RKO (cell line): Measurements from ENCODE around the gene LONP1.
A peak's percentile ranks its signal among the peaks of the same experiment; 100 is the strongest.

ENCODE experiments used
- DNase-seq: peaks from one replicate; pipeline ENCODE4 v3.0.0-alpha.2; 2016; ENCODE audit warnings: low spot score

Gene LONP1

DNA sequence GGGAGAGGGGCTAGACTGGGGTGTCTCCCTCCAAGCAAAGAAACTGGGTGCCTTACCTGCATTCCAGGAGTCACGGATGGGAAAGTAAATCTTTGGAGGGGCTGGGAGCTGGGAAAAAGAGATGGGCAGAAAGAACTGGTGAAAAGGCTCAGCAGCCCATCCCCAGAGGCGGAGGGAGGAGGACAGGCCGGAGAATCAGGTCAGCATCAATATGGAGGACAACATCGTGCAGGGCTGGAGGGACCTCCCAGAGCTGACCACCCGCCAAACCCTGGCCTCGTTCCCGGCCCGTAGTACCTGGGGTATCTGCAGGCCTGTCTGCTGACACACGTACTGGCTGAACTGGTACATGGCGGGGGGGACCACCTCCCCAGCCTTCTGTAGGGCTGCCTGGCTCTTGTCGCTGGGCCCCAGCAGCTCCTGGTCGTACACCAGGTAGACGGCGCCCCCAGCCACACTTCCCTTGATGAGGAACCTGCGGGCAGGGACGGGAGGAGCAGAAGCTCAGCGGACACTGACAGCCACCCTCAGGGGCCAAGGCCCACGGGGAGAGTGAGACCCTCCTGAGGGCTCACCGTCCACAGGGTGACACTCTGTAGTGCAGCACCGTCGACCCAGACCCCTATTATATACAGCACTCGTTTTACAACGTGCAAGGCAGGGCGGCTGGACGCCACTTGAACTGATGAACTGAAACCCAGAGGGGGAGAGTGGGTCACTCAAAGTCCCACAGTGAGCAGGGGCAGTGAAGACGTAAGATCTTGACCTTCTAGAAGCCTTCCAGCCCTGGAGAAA, 40.5 kb downstream of the LONP1 start:
- DNase-seq, result no peak

DNA sequence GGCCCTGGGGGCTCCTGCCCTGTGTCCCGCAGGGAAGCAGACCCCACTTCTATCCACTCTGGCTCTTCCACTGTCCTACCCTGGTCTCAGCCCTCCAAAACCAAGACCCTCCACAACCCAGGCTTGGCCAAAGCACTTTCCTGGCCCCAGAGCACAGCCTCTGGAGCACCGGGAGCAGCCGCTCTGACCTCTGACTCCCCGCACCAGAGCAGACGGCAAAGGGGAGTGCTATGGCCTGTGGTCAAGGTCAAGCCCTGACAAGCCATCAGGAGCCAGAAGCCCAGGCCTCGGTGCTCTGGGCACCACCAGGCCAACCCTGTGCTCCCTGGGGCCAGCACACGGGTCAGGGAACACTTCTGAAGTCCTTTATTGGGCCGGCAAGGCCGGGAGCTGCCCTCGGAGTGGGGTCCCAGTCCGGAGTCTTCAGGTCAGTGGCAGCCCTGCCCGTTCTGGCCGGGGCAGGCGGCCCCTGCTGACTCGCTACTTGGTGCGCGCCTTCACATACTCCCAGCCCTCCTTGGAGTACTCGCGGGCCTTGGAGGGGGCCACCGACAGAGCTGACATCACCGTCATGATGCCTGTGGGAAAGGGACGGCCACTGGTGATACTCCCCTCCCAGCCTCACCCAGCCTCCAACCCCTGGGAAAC, 41.8 kb downstream of the LONP1 start:
- DNase-seq, result no peak

DNA sequence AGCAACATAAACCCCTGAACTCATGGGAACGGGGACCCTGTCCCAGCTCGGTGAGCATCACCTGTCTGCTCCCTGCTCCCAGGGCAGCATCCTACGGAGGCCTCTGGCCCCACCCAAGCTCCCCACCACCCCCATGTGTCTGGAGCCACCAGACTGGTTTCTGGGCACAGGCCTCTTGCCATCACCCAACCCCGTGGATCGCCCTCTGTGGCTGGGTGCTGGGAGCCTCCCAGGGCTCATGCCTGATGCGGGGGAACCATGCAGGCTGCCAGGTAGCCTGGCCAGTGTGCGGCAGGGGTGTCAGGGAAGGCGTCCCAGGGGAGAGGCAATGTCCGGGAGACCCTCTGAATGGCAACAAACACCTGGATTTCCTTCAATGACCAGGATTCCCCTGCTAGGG, 42.4 kb downstream of the LONP1 start:
- no peak for DNase-seq

DNA sequence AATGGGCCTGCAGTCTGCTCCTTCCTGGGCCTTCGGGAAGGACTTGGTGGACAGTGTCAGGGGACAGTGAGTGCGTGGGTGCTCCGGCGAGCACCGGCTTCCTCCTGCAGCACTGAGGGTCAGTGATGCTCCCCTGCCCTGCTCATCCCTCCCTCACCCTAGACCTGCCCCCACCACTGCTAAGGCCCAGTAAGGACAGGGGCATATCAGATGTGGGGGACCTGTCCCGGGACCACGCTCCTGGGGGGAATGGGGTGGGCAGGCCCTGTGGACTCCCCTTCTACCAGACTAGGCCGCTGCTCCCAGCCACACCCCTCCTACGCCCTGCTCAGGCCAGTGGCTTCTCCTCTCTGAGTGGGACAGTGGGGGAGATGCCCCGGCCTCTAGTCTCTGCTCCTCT, 42.8 kb downstream of the LONP1 start:
- no peak for DNase-seq

DNA sequence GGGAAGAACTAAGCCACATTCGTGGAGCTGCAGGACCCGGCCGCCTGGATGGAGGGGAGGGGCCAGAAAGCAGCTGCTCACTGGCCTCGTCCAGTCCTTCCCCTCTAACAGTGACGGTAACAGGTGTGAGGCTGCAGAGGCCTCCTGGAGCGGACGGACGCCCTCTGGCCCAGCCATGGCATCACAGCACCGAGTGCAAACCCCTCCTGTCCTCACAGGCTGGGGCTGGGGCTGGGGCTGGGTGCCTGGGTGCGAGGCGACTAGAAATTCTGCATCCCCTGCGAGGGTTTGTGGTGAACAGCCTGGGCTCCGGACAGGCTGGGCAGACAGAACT, 43.2 kb downstream of the LONP1 start:
- no peak for DNase-seq

DNA sequence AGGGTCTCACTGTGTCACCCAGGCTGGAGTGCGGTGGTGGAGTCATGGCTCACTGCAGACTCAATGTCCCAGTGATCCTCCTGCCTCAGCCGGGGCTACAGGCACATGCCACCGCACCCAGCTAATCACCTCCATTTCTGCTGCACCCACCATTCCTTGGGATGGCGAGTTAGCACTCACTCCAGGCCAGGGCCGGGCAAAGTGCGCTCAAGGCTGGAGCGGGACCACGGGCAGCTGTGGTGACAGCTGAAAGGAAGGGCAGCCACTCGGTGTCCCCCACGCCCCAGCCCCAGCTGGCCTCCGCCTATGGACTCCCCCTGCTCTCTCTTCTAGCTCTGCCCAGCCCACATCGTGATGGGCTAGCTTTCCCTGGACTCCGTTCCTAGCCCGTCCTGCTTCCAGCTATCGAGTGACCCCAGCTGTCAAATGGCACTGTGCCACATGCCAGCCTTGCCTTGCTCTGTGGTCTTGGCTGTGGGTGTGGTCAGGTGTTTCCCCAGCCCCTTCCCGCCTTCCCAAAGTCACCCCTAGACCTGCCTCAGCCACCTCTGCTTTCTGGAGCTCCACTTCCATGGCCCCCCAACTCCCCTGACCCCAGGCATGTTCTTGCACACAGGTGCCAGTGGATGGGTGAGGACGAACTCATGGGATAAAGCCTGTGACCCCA, 43.7 kb downstream of the LONP1 start:
- DNase-seq, result no peak

DNA sequence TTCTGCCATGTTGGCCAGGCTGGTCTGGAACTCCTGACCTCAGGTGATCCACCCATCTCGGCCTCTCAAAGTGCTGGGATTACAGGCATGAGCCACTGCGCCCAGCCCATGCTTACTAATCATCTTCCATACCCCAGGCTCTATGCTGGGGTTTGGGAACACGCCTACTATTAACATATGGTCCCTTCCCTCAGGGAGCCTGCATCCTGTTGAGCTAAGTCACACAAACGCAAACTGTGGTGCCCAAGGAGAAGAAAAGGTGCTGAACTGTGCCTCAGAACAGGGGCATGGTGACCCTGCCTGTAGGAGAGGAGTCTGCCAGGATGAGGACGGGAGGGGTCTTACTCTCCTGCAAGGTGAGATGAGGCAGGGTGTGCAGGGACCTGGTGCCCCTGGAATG, 45.2 kb downstream of the LONP1 start:
- DNase-seq, result no peak

DNA sequence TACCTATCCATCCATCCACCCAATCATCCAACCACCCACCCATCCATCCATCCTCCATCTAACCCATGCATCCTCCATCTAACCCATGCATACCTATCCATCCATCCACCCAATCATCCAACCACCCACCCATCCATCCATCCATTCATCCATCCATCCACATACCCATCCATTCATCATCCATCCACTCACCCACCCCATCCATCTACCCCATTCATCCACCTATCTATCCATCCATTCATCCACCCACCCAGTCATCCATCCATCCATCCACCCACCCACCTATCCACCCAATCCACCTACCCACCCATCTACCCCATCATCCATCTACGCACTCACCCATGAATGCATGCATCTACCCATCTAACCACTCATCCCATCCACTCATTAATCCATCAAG, 46.2 kb downstream of the LONP1 start:
- DNase-seq, result no peak

DNA sequence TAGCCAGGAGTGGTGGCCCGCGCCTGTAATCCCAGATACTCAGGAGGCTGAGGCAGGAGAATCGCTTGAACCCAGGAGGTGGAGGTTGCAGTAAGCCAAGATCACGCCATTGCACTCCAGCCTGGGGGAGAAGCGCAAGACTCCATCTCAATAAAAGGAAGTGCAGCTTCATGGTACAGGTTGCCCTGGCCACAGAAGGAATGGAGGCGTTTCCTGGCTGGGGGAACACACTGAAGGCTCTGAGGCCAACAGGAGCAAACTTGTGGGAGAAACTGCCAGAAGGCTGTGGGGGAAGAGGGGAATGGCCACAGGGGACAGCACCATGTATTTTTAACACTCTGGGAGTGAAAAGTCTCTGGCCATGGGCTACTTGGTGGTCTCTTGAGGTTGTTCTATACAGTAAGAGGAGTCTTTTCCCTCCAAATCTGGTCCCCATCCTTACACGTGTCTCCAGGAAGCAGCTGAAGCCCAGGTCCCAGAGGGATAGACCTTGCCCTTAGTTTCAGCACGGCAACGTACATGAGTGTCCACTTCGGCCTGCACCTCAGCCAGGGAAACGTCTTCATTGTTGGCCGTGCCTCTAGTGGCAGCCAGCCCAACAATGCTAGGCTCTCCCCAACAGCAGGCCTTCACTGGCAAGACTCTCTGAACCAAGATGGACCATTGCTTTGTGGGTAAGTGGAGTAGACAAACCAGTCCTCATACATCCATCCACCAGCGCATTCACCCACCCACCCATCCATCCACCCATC, 47.1 kb downstream of the LONP1 start:
- DNase-seq, result no peak

DNA sequence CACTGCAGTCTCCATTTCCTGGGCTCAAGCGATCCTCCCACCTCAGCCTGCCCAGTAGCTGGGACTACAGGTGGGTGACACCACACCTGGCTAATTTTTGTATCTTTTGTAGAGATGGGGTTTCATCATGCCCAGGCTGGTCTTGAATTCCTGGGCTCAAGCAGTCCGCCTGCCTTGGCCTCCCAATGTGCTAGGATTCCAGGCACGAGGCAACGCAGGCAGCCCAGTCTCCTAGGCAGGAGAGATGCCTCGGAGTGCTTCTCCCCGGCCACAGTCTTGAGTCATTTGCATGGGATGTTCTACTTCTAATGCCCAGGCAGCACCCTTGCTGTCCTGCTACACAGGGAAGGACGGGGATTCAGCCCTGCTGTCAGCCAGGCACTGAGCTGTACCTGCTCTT, 48.3 kb downstream of the LONP1 start:
- DNase-seq, result no peak

DNA sequence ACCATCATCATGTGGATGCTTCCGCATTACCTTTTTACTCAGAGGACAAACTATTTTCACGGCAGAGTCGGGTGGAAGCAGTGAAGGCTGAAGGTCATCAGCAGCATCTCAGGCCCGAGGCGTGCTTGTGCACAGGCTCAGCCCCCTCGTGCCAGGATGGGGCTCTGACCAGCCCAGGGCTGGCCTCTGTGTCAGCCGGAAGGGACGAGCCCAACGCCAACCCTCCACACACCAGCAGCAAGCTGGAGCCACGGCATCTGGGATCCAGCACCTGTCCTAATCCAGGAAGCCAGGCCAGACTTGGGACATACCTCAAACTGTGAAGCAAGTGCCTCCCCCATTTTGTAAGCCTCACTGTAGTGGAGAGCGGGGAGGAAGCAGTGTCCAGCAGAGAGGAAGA, 50.7 kb downstream of the LONP1 start:
- DNase-seq, result no peak

DNA sequence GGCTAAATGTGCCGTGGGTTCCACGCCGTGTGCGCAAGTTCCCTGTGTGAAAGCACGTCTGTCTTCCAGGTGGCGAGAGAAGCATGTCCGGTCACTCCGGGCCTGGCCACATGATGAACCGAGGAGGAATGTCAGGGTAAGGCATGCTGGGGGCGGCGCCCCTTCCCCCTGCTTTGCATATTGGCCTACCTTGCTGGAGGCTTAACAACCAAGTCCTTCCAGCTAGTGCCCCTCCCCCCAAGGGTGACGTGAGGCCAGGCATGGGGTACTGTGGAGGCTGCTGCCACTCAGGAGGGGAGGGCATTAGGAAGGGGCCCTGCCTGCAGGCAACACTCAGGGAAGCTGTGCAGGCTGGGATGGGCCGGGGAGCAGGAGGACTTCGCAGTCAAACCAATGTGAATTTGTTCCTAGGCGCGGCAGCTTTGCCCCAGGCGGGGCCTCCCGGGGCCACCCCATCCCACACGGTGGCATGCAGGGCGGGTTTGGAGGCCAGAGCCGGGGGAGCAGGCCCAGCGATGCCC, 52.1 kb downstream of the LONP1 start:
- no peak for DNase-seq

DNA sequence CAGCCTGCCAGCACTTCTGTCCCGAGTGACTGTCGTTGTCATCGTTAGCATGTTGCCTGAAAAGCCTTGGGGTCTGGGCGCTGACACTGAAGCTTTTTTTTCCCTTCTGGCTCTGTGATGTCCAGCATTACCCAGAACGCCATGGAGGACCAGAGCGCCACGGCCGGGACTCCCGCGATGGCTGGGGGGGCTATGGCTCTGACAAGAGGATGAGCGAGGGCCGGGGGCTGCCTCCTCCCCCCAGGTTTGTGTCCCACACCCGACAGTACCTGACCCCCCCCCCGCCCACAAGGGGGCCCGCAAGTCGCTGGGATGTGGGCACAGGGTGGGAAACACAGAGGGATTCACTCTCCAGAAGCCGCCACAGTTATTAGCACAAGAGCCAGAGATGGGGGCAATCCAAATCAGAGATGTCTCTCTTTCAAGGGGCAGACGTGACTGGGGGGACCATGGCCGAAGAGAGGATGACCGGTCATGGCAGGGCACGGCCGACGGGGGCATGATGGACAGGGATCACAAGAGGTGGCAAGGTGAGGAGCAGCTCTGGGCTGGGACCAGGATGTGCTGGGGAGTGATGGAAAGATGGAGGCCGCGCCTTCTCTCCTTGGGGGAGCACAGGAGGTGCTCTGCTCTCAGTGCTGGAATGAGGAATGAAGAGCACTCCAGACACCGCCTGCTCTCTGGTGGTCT, 52.9 kb downstream of the LONP1 start:
- no peak for DNase-seq

DNA sequence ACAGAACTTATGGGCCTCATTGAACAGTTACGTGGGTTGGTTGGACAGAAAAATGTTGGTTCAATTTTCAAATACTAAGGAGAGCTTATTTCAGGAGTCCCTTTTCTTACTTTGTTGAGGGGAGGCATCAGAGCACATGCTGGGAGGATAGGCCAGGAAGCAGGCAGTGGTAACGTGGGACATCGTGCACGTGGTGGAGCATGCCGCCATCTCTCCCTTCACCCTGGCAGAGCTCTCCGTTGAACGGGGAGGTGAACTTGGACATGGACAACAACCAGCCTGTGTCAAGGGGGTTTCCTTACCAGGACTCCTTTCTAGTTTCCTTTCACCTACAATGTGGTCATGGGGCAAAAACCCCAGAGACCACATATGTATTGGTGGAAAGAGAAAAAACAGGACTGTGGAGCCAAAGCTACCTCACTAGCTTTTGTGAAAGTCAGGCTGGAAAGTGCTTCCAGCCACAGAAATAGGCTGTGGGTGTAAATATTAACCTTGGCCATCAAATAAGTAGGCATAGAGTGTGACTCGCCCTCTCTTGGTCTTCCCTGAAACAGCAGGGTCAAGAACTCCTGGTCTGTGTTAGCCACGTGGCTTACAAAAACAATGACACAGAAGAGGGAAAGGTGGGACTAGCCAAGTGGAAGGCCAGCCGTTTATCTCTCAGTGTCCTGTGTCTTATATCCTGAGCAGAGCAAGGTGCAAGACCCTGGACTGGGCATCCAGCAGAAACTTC, 54.0 kb downstream of the LONP1 start:
- peak; percentile 60 for DNase-seq

DNA sequence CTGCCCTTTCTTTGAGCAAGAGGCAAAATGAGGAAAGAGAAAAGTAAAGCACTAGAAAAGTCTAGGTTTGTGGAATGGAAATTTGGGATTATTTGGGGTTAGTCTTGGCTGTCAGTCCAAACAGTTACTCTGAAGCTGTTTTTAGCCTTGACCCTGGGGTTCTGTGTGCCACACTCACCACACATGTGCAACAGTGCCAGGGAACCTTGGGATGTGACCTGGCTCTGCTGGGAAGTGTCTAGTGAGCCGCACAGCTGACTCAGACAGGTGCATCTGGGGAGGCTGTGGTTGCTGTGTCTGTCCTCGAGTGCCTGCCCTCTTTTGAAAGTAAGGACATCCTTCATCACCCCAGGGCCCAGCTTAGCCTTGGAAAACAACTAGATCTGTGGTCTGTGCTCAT, 55.4 kb downstream of the LONP1 start:
- no peak for DNase-seq

DNA sequence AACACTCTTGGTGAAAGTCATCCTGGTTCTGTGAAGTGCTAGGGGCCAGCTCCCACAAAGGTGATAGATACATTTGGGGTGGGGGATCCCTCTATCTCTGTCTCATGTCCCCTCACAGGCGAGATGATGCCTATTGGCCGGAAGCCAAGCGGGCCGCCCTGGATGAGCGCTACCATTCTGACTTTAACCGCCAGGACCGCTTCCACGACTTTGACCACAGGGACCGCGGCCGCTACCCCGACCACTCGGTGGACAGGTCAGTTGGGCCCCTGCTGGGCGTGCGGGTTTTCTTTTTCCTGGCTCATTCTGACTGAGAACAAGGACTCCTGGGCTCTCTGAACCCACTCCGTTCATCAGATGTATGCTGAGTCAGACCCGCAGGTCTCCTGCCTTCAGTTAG, 56.0 kb downstream of the LONP1 start:
- no peak for DNase-seq

DNA sequence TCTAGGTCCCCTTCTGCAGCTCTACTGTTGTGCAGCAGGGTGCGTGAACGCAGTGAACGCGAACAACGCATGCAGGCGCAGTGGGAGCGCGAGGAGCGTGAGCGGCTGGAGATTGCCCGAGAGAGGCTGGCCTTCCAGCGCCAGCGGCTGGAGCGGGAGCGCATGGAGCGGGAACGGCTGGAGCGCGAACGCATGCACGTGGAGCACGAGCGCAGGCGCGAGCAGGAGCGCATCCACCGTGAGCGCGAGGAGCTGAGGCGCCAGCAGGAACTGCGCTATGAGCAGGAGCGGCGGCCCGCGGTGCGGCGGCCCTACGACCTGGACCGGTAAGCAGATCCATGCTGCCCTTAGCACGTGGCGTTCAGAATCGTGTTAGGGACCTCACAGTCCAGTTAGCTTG, 58.5 kb downstream of the LONP1 start:
- no peak for DNase-seq

DNA sequence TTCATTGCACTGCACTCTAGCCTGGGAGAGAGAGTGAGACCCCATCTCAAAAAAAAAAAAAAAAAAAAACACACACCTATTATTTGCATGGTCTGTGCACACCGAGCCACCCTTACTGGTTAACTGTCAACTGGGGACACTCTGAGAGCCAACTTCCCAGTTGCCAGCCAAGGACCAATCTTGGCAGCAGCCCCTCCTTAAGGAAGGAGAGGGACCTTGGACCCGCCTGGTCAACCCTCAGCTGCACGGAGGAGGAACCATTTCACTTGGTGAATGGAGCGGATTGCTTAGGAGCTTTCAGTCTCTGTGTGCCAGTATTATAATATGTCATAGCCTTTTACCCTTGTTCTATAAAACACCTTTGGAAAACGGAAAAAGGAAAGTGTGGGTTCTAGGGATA, 64.5 kb downstream of the LONP1 start:
- DNase-seq, result no peak

DNA sequence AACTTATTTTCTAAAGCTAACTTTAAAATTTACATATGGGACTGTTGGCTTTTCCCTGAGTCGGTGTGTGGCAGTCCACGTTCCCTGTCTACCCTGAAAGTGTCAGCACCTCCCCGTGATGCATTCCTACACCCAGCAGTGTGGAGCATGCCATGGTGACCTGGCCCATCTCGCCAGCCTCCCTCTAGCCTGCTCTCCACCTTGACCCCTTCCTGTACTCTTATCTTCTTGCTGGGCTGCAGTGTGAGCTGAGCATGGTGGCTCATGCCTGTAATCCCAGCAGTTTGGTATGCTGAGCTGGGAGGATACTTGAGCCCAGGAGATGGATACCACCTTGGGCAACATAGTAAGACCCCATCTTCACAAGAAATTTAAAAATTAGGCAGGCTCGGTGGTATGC, 65.0 kb downstream of the LONP1 start:
- no peak for DNase-seq

DNA sequence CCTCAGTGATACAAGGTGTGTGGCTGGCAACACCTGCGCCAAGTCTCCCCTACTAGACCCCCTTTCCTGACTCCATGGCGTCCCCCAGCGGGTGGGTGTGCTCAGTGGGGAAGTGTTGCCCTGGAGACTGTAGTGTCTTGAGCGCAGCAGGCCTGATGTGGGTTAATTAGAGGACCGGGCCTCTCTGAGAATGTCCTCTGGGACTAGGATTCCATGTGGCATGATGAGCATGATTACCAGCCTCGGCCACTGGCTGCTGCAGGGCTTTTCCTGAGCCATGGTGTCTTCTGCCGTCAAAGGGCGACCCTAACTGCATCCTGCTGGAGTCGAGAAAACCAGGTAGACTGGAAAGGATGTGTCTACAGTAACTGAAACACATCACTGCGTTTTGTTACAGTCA, 67.7 kb downstream of the LONP1 start:
- no peak for DNase-seq

DNA sequence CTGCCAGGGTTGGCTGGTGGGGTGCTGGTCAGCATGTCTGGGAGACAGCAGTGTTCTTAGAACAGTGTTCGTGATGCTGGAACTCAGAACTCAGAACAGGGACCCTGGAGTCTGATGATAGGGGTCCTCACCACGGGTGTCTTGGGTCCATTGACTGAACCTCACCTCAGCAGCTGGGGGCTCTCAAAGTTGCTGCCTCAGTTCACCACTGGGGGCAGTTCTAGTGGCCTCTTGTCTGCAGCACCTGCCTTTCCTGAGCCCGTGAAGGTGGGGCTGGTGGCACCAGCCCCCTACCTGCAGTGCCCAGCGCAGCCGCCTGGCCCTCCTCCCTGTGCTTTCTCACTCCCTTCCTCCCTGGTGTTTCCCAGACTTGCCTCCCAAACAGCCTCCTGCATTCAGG, 68.6 kb downstream of the LONP1 start:
- no peak for DNase-seq
